Activated naive CD4-positive, alpha-beta T cell treated with anti-CD3 and anti-CD28 coated beads, Interleukin-2, amount 50 U/mL, for 16 hours (primary cell): ENCODE measurements around the gene FGG.
A peak's percentile ranks its signal among the peaks of the same experiment; 100 is the strongest.

Source experiments
- DNase-seq: peaks from one replicate; pipeline ENCODE4 v3.0.0-alpha.2; 2020

FGG gene

DNA sequence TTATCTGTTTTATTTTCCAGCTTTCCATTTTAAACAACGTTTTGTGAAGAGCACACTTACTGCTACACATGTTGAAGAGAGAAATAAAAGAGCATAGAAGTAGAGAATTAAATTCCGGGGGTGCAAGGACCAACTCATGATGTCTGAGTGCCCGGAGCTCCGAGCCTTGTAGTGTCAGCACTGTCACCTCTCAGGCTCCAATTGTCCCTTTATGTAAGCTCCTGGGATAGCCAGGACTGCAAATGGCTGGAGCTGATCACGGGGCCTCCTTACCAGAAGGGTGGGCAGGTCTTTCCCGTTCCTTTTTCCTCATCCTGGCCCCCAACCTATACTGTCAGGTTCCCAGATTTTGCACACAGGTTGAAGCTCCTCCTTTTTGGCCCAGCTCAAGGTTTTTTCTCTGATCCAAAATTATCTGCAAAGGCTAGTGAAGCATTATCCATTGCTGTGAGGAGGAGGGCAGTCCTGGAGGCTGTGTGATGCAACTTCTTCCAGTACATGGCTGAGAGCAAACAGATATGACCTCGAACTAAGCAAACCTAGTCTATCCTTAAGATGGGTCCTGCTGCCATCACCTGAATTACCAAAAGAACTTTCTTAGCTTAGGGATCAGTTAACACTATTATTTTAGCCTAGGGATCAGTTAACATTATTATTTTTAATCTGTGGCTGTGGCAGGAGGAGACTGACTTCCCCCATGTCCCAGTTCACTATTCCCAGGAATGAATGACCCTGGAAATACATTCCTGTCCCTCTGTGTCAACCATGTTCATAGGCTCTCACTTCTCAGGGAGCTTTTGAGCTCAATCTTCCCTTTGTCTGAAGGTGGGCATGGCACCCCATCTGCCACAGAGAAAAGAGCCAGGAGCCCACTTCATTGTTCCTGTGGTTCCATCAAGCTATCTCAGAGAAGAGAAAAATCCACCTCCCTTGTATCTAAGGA lies at the start of gene FGG:
Gene FGG, minus strand, starts transcription at position 185 of the 943 bp plus-strand sequence. Its CDS starts 47 bp downstream, at position 138.
- DNase-seq, result no peak

DNA sequence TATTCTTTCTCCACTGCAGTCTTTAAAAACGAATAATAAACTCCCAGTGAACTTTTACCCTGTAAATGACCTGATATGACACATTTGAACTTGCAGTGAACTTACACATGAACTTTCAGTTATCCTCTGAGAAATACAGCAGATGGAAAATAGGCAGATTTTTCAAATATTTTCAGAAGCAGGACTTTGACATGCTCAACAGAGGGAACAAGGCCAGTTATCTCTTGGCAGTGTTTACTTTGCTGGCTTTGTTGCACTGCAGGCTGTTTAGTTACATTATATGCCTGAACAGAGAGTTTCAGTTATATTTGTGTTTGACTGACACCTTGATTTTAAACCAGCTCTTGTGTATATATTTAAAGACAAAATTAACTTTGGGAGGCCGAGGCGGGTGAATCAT lies 47.6 kb upstream of the FGG start:
- DNase-seq, result no peak

DNA sequence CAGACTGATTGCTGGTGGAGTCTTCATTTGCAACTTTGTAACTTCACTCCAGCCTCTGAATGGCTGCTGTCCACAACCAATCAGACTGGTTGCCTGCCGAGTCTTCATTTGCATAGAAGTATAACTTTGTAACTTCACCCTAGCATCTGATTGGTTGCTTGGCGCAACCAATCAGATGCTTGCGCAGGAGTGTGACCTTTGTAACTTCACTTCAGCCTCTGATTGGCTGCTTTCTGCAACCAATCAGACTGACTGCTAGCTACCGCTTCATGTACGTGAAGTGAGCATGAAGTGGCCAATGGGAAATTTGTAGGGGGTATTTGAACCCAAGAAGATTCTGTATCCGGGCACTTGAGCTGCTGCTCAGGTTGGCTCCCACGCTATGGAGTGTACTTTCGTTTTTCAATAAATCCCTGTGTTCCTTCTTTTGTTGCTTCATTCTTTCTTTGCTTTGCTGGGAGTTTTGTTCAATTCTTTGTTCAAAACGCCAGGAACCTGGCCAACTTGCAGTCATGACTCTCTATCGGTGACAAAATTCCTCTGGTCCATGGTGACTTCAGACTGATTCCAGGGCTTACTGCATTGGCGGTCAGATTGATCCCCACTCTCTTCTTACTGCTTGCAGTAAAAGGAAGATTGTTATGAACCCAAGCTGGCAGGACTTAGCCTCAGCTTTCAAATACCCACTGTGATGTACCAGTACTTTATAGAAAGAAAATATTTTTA lies 46.4 kb upstream of the FGG start:
- no peak for DNase-seq

GRCh38 chr4:154643493-154643892 lies 31.0 kb upstream of the FGG start:
- DNase-seq, result no peak

GRCh38 chr4:154642373-154643009 lies 30.0 kb upstream of the FGG start:
- no peak for DNase-seq

DNA sequence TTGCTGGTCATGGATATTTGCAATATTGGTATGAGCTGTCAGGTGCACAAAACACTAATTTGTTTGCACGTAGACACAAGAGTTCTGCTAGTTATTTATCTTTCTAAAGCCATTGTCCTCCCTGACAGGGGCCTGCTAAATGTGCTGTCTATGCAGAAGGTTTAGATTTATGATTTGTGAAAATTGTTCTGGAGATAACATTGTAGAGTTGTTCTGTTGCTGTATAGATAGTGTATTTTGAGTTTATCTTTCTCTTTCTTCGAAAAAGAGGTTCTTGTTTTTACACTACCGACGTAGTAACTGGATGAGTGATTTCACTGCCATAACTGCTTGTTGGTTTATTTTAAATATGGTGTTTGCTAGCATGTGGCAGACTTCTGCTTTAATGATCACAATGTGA lies 28.5 kb upstream of the FGG start:
- DNase-seq, result no peak

- DNase-seq, result no peak
These were observed 21.6 kb upstream of the FGG start for GRCh38 chr4:154634058-154634457.

DNA sequence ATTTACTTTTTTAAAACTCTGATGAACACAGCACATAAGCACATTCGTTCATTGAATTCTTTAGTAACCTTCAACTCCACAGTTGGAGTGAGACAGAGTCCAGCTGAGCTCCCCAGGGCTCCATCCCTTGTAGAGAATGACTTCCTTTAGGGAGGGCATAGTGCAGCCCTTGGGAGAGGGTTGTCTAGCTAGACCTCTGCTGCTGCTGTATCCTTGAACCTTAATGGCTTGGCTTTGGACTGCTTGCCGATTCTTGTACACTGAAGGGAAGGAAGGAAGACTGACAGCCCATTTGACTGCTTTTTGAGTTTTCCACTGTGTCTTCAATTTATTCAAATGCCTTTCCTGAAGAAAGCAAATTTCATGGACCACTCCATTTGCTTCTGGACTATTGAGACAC lies 19.4 kb upstream of the FGG start:
- no peak for DNase-seq

DNA sequence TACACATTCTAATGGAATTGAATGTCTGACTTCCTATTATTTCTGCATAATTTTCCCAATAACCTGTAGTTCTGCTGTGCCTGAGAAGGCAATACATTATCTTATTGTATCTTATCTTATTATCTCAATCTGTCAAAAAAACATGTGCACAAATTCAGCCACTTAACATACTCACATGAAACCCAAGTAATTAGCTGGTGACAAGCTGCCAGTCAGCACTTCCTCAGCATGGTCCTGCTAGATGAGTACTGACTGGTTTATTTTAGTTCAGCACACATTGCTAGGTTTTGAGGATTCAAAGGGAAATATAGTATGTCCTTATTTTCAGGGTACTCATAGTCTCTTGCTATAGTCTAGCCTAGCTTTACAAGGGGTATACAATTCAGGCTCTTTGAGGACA lies 17.9 kb upstream of the FGG start:
- no peak for DNase-seq

GRCh38 chr4:154626793-154627484 lies 14.5 kb upstream of the FGG start:
- DNase-seq, result peak; percentile 56

GRCh38 chr4:154625971-154626370 lies 13.5 kb upstream of the FGG start:
- no peak for DNase-seq

- DNase-seq, result no peak
These were observed 11.5 kb upstream of the FGG start for GRCh38 chr4:154623995-154624394.

GRCh38 chr4:154623436-154623835 lies 11.0 kb upstream of the FGG start:
- DNase-seq, result no peak

- DNase-seq, result no peak
These were observed 10.1 kb upstream of the FGG start for GRCh38 chr4:154622598-154622997.

DNA sequence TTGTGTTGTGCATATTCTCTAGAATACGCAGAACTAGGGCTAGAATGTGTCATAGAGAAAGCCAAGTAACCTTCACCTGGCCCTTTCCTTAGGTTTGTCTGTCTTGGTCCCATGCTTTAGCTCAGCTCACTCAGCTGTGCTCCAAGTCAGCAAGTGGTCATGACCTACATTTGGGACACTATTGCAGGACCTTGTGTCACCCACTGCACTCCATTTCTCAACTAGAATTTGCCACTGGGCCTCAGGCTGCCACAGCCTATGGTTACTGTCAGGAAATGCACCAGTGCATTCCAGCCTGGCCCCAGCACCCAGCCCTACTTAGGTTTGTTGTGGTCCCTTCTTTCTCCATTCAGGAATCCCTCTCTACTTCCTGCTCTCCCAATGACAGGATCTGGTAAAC lies 7.7 kb upstream of the FGG start:
- no peak for DNase-seq

DNA sequence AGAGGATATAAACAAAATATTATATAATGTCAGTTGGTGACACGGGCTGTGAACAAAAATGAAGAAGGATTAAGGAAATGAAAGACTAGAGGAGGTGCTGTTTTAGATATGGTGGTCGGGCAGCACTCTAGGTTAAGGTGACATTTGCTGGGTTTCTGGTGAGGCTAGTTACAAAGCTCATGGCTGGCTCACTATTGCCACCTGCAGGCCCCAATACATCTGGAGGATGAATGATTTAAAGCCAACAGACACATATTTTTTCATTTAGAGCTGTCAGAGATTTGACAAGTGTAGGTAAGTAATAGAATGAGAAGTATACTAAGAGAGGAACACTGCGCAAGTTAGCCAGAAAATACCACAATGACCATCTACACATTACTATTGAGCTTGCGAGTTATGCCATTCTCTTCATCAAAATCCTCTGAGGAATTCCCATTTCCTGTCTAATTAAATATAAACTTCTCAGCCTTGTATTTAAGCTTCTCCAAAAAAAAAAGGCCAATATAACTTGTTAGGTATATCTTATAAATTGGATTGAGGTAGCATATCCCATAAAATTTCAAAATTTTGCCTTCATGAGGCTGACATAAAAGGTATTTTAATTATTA lies 6.4 kb upstream of the FGG start:
- DNase-seq, result peak; percentile 59

- DNase-seq, result no peak
These were observed 5.4 kb upstream of the FGG start for GRCh38 chr4:154617820-154618317.

DNA sequence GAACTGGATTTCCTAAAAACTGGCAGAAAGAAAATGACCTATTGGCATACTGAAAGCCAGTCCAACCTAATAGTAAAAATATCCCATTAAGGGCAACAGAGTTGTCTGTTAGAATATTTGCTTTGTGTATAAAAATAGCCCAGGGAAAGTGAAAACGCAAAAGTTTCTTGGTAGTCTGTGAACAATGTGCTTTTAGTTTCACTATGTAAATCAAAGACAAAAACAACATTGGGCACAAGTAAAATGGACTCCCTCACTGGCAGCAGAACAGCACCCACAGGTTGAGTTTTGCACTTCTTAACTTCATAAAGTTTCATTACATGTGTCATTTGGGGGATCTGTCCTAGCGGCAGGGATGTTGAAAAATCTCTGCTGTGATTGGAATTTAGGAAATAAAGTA lies 4.3 kb upstream of the FGG start:
- no peak for DNase-seq

DNA sequence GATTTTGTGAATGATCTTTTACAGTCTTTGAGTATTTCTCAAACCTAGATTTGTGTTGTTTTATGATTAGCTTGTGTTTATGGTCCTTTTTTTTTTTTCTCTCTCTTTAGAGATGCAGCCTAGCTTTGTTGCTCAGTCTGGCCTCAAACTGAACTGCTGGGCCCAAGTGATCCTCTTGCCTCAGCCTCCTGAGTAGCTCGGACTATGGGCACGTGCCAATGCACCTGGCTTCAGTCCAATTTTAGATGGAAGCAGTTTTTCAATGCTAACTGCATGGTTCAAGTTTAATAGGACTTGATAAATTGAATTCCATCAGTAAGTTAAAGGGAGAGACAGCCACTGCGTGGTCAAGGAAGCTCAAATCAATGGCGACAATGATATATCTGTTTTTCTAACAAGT lies 3.8 kb upstream of the FGG start:
- DNase-seq, result no peak

- no peak for DNase-seq
These were observed 2.8 kb upstream of the FGG start for GRCh38 chr4:154615211-154615610.

DNA sequence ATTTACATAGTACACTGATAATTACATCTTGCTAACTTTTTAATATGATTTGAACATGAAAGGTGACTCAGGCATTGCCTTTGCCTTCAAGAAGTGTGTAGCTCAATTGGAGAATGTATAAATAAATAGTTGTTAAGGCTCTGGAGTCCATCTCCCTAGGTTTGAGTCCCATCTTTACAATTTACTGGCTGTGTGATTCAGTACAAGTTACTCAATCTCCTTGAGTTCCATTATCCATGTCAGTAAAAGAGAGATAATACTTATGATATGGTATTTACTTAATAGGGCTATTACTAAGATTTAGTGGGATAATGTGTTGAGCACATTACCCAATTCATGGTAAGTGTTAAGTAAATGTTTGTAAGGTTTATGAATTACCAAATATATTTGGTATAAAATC lies 1.9 kb upstream of the FGG start:
- DNase-seq, result no peak

DNA sequence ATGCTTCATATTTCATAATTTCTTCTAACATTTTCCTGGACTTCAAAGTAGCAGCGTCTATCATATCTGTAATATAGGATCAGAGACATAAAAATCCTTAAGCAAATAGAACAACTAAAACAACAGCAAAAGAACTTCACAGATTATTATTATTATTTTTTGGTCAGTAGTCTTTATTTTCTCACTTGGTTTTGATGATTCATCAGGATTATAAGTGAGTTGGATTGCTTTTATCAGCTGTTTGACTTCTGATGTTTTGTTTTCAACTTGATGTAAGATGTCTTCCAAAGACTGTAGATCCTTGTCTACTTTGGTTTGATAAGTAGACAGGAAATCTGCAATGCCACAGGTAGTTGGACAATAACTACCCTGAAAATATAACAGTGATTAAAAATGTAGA lies 623 bp downstream of the FGG start:
- DNase-seq, result no peak
